B cell (primary cell): ENCODE results near the gene SASH1. TPM values are rescaled to one million over a fixed set of nuclear protein-coding genes. Genes with fewer than 3 reads are reported as not detected.

Experiments
- ATAC-seq: fragments of 200-7000 bp; cut with Tn5 transposase; one replicate; pipeline ENCODE4 v1.10.0; 2021; ENCODE audit warnings: low read depth, mild to moderate bottlenecking, moderate number of reproducible peaks, moderate library complexity
- CTCF ChIA-PET: fragments of 350-600 bp; sonication (Branson Sonifier 250); formaldehyde crosslinking; loops from one replicate; lab custom pipeline; 2021; ENCODE audit warnings: antibody characterized with exemption, inconsistent platforms; lab: Charles Lee
- POLR2A ChIA-PET: fragments of 350-600 bp; sonication (Branson Sonifier 250); formaldehyde crosslinking; loops from one replicate; lab custom pipeline; 2021; ENCODE audit warnings: antibody characterized with exemption; lab: Charles Lee
- DNase-seq: peaks from one replicate; pipeline ENCODE4 v3.0.0; 2013
- H2AFZ ChIP-seq: 2 replicates; pipeline ENCODE4 v1.6.1; 2012; ENCODE audit warnings: mild to moderate bottlenecking, low read depth, low read length; ENCODE audit not compliant: insufficient read depth, poor library complexity, severe bottlenecking
- H3K27ac ChIP-seq, 2 donors: 1 replicate in 1 of 2; 2 replicates in 1 of 2; pipeline ENCODE4 v1.5.1; 2012 to 2013; ENCODE audit warnings: low read length in 2 of 2, mild to moderate bottlenecking in 2 of 2, moderate library complexity in 1 of 2
- H3K27me3 ChIP-seq, 4 experiments: fragments of 200-600 bp in 1 of 4; sonication (generic) in 1 of 4; replicated peaks in 1 of 4; 1 replicate in 2 of 4; 2 replicates in 2 of 4; pipeline versions ENCODE4 v1.6.1 to v1.7.0; 2013 to 2016; ENCODE audit warnings: low read length in 3 of 4, mild to moderate bottlenecking in 2 of 4, mixed read lengths in 1 of 4, moderate library complexity in 1 of 4; ENCODE audit not compliant: insufficient read depth in 4 of 4, control insufficient read depth in 3 of 4; ENCODE audit errors: control extremely low read depth in 1 of 4
- H3K36me3 ChIP-seq, 2 experiments: replicated peaks in 1 of 2; 1 replicate in 1 of 2; 2 replicates in 1 of 2; pipeline versions ENCODE4 v1.6.1 to v1.7.1; 2013; ENCODE audit warnings: low read length in 1 of 2; ENCODE audit not compliant: insufficient read depth in 2 of 2, control insufficient read depth in 1 of 2; ENCODE audit errors: control extremely low read depth in 1 of 2, extremely low read depth in 1 of 2
- H3K4me1 ChIP-seq, 2 donors: fragments of 200-600 bp in 1 of 2; sonication (generic) in 1 of 2; 1 replicate in 1 of 2; 2 replicates in 1 of 2; pipeline versions ENCODE4 v1.5.1 to v1.6.1; 2013 to 2017; ENCODE audit warnings: low read length in 2 of 2; ENCODE audit not compliant: control insufficient read depth in 2 of 2, insufficient read depth in 2 of 2
- H3K4me2 ChIP-seq: replicated peaks from 2 replicates; pipeline ENCODE3; 2012; ENCODE audit warnings: mild to moderate bottlenecking, low read depth, low read length; ENCODE audit not compliant: poor library complexity, severe bottlenecking
- H3K4me3 ChIP-seq, 5 experiments: fragments of 200-600 bp in 1 of 5; sonication (generic) in 1 of 5; 1 replicate in 3 of 5; 2 replicates in 2 of 5; pipeline versions ENCODE4 v1.5.1 to v1.7.0; 2011 to 2016; ENCODE audit warnings: low read length in 4 of 5, mild to moderate bottlenecking in 4 of 5, low read depth in 2 of 5, control low read depth in 1 of 5, moderate library complexity in 1 of 5; ENCODE audit not compliant: insufficient read depth in 1 of 5; ENCODE audit errors: control extremely low read depth in 1 of 5, extremely low read depth in 1 of 5
- H3K79me2 ChIP-seq: fragments of 200-600 bp; sonication (generic); one replicate; pipeline ENCODE4 v1.6.0; 2016; ENCODE audit warnings: low read length; ENCODE audit not compliant: control insufficient read depth, insufficient read depth
- H3K9ac ChIP-seq: fragments of 200-600 bp; sonication (generic); 2 replicates; pipeline ENCODE4 v1.6.1; 2017; ENCODE audit warnings: mild to moderate bottlenecking, low read length, moderate library complexity
- H3K9me3 ChIP-seq, 3 donors: one replicate each; pipeline versions ENCODE4 v1.6.1 to v1.7.1; 2013; ENCODE audit warnings: low read length in 2 of 3; ENCODE audit not compliant: control insufficient read depth in 2 of 3, insufficient read depth in 1 of 3; ENCODE audit errors: control extremely low read depth in 1 of 3
- H4K20me1 ChIP-seq: 2 replicates; pipeline ENCODE4 v1.6.0; 2012; ENCODE audit warnings: mild to moderate bottlenecking, low read length; ENCODE audit not compliant: insufficient read depth, control insufficient read depth, poor library complexity, severe bottlenecking
- H3K27ac Mint-ChIP-seq: one replicate; pipeline ENCODE4 v1.8.0; 2021; ENCODE audit warnings: mixed read lengths
- H3K27me3 Mint-ChIP-seq: one replicate; pipeline ENCODE4 v1.8.0; 2021; ENCODE audit warnings: mixed read lengths
- H3K4me1 Mint-ChIP-seq: one replicate; pipeline ENCODE4 v1.8.0; 2021; ENCODE audit warnings: mixed read lengths
- H3K4me3 Mint-ChIP-seq: one replicate; pipeline ENCODE4 v1.8.0; 2021; ENCODE audit warnings: mixed read lengths
- H3K9me3 Mint-ChIP-seq: one replicate; pipeline ENCODE4 v1.8.0; 2022; ENCODE audit warnings: mixed read lengths; ENCODE audit not compliant: insufficient read depth
- EZH2 ChIP-seq: IDR thresholded peaks from 2 replicates; pipeline ENCODE4 v1.6.1; 2012; ENCODE audit warnings: borderline replicate concordance, low read depth, mild to moderate bottlenecking, moderate library complexity, low read length; ENCODE audit not compliant: insufficient read depth, poor library complexity, severe bottlenecking
- WGBS: methylation state at CpG from one replicate; pipeline ENCODE4 v1.1.5; 2013; ENCODE audit warnings: missing lambda C conversion rate; ENCODE audit not compliant: insufficient coverage; 5-methylcytosine and 5-hydroxymethylcytosine counted together
- intact Hi-C: fragments of 100-400 bp; cut with micrococcal nuclease; formaldehyde crosslinking; loops from one replicate; pipeline ENCODE4 v1.10.0; 2022
- polyA plus RNA-seq: library from polyadenylated mRNA; depleted of rRNA; stranded (reverse); fragments of >200 nt; gene quantifications from 2 replicates; pipeline ENCODE4 v1.2.3, GENCODE V29; 2012
- total RNA-seq, 2 donors: library from RNA; stranded (reverse); fragments of 120-200 nt in 1 of 2; gene quantifications; 1 replicate in 1 of 2; 2 replicates in 1 of 2; pipeline versions ENCODE4 v1.2.3 to v1.2.4, GENCODE V29; 2013 to 2022
- TF ChIP-seq, protein P1 (sequence below): fragments of 200-600 bp; IDR thresholded peaks from one replicate; pipeline ENCODE4 v1.8.0; 2022; ENCODE audit warnings: antibody characterized with exemption, mild to moderate bottlenecking

The SASH1 gene
- total and polyA plus RNA-seq, 2 donors (not counting 1 experiment from before 2014, with no cell fraction given) = 0.01 to 0.07 TPM

DNA sequence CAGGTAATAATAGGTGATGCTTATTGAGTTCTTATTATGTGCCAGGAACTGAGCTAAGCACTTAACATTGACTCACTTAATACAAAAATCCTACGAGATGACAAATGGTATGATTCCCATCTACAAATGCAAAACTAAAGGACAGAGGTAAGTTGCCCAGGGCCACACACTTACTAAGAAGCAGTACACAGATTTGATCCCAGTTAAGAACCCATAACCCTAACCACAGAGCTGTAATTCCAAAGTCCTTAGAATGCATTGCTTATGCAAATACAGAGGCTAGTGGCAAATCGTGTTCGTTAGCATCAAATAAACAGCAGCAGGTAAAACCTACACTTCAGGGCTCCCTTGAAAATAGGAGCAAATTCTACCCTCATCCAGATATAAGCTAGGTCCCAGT lies 104.0 kb downstream of the SASH1 start:
- TF ChIP-seq, protein P1, sequence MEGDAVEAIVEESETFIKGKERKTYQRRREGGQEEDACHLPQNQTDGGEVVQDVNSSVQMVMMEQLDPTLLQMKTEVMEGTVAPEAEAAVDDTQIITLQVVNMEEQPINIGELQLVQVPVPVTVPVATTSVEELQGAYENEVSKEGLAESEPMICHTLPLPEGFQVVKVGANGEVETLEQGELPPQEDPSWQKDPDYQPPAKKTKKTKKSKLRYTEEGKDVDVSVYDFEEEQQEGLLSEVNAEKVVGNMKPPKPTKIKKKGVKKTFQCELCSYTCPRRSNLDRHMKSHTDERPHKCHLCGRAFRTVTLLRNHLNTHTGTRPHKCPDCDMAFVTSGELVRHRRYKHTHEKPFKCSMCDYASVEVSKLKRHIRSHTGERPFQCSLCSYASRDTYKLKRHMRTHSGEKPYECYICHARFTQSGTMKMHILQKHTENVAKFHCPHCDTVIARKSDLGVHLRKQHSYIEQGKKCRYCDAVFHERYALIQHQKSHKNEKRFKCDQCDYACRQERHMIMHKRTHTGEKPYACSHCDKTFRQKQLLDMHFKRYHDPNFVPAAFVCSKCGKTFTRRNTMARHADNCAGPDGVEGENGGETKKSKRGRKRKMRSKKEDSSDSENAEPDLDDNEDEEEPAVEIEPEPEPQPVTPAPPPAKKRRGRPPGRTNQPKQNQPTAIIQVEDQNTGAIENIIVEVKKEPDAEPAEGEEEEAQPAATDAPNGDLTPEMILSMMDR = no peak
- TF ChIP-seq EZH2 = no peak
- intact Hi-C loops = no loop called here
- Mint-ChIP-seq H3K27me3 (peaks cover 23% of the 10 kb centered on the region), H3K4me3 (no peak overlapping the region), H3K27ac (no peak overlapping the region), H3K4me1 (peaks cover 1% of the 10 kb centered on the region), H3K9me3 (no peaks in the 10 kb centered on the region)
- POLR2A ChIA-PET = no interaction called here
- H2AFZ ChIP-seq = no peak overlapping the region
- DNase-seq (no peak), ATAC-seq (no peak)
- no peak overlapping the region for H3K4me2 ChIP-seq
- no peak overlapping the region for H3K27ac ChIP-seq
- H3K4me3 ChIP-seq = no peak overlapping the region
- H3K36me3 ChIP-seq = no peaks in the 10 kb centered on the region
- H3K4me1 ChIP-seq = no peaks in the 10 kb centered on the region
- H4K20me1 ChIP-seq = no peaks in the 10 kb centered on the region
- no peaks in the 10 kb centered on the region for H3K9me3 ChIP-seq
- CTCF ChIA-PET = interaction anchor here (1.2 kb wide), 1 partner anchor 17 kb away, joined by 3 read pairs; no protein-coding TSS in a partner anchor
- H3K27me3 ChIP-seq = peaks cover 0 to 11% (median 0%) of the 10 kb centered on the region in 4 experiments
- H3K79me2 ChIP-seq = no peaks in the 10 kb centered on the region
- WGBS = 94% methylated on average over 3 of the region's 3 CpGs
- H3K9ac ChIP-seq = no peak overlapping the region

DNA sequence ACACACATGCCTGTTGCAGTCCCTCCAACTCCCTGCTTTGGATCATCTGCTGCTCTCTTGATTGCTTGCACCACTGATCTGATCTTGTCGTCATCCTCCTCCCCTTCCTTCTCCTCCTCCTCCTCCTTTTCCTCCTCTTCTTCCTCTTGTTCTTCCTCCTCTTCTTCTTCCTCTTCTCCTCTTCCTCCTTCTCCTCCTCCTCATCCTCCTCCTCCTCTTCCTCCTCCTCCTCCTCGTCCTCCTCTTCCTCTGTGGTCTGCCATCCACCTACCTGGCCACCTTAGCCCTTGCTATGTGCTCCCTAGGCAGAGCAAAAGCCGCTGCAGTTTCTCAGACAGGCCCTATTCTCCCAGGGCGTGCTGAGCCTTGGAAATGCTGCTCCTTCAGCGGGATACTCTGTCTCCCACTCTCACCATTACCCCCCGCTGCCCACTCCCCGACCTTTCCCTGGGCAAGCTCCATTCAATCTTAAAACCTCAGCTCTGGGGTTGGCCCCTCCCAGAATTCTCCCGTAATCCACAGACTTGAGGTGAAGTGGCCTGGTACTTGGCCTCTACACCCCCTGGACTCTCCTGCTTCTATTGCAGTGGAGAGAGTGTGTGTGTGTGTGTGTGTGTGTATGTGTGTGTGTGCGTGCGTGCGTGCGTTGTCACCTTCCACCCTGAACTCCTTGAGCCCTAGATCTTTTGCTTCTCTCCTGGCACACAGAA lies 105.0 kb downstream of the SASH1 start:
- H3K27me3 Mint-ChIP-seq = peaks cover 23% of the 10 kb centered on the region
- DNase-seq = no peak
- intact Hi-C loops = no loop called here
- TF ChIP-seq EZH2 = no peak
- TF ChIP-seq, protein P1 = no peak
- H3K27ac Mint-ChIP-seq = no peak overlapping the region
- ATAC-seq = no peak
- Histone ChIP-seq H3K4me2 (no peak overlapping the region), H3K36me3 (no peaks in the 10 kb centered on the region), H3K9me3 (no peaks in the 10 kb centered on the region), H2AFZ (no peak overlapping the region), H3K27ac (no peak overlapping the region), H3K9ac (no peak overlapping the region), H4K20me1 (no peaks in the 10 kb centered on the region), H3K79me2 (no peaks in the 10 kb centered on the region), H3K4me3 (no peak overlapping the region), H3K4me1 (no peaks in the 10 kb centered on the region), H3K27me3 (peaks cover 0 to 11% (median 2%) of the 10 kb centered on the region in 4 experiments)
- WGBS = 79% methylated on average over 7 of the region's 12 CpGs
- POLR2A ChIA-PET = no interaction called here
- no peaks in the 10 kb centered on the region for H3K9me3 Mint-ChIP-seq
- peaks cover 8% of the 10 kb centered on the region for H3K4me1 Mint-ChIP-seq
- H3K4me3 Mint-ChIP-seq = no peak overlapping the region
- CTCF ChIA-PET = interaction anchor here (1.2 kb wide), 1 partner anchor 16 kb away, joined by 3 read pairs; no protein-coding TSS in a partner anchor
